Metanephros (tissue), 2 donors: Measurements from ENCODE around the gene RNF112. TPM values are rescaled to one million over a fixed set of nuclear protein-coding genes. Genes with fewer than 3 reads are reported as not detected.

Experiments
- small RNA-seq: library from RNA; depleted of rRNA; stranded (forward); fragments of <200 nt; gene quantifications from one replicate; pipeline ENCODE3, GENCODE V24; 2014; ENCODE audit warnings: low replicate concordance
- total RNA-seq: library from RNA; depleted of rRNA; stranded (reverse); fragments of >200 nt; gene quantifications from one replicate; pipeline ENCODE4 v1.2.3, GENCODE V29; 2014

RNF112 gene
- 4.1 TPM for total RNA-seq

DNA sequence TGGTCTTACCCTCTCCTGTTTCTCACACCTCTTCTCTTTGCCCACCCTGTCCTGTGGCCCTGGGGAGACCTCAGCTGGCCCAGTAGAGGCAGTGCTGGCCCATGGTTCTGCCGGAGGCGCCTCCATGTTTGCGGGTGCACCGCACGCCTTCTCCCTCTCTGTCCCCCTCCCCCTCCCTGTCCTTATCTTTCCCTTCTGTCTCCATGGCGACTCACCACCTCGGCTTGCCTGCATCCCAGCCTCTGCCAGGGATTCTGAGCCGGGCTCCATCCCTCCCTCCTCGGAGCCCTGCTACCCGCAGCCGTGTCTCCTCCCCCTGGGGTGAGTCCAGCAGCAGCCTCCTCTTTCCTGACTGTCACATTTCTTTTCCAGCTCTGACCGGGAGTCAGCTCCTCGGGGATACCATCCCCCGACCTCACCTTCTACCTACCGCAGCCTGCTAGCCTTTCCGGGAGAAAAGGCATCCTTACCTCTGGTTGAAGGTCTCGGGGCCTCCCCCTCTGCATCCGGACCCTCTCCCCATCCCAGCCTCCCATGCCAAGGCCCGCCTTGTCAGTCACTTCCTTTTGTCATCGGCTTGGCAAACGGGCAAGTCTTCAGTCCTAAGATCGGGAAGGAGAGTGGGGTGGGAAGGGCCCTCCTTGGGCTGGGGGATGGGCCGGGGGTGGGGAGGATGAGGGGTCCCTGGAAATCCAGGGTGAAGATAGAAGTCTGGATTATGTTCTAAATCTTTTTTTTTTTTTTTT, at the start of gene RNF112:
Gene RNF112 (plus strand): TSS at position 358 of the 746 bp plus-strand sequence. CDS start 177 bp downstream, at position 535.

GRCh38 chr17:19362277-19363113, 48.5 kb upstream of the RNF112 start, which contains the start of gene B9D1:
Gene B9D1 (minus strand): TSS chr17:19362723. CDS start chr17:19362569, 154 bp downstream.

DNA sequence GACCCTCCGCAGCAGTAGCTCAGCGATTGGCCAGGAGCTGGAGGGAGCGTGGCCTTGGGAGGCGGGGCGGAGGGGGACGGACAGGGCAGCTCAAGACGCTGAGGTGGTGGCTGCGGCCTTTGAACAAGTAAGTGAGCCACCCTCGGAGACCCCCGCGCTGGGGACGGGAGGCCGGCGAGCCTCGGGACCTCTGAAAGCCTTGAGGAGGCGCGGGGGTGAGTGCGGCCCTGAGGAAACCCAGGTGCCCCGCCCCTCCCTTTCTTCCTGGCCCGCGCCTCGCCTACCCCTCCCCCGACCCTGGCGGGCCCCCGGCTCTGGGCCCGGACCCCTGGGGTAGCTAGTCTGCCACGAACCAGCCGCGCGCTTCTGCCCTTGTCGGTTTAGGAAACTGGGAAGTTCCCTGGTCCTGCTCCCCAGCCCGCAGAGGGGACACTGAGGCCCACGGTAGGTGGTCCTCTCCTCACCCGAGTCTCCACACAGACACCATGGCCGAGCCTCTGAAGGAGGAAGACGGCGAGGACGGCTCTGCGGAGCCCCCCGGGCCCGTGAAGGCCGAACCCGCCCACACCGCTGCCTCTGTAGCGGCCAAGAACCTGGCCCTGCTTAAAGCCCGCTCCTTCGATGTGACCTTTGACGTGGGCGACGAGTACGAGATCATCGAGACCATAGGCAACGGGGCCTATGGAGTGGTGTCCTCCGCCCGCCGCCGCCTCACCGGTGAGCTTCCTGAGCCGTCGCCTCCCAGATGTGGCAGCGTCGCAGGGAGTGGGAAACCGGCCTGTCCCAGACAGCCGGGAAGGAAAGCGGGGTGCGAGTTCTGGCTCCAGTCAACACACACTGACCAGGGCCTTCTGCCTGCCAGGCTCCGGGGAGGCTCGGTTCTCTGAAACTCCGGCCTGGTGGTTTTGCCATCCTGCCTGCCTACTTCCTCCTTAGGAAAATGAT, 32.3 kb upstream of the RNF112 start, which contains the start of gene MAPK7:
Gene MAPK7 (plus strand): TSS at position 83 of the 945 bp plus-strand sequence. CDS start 403 bp downstream, at position 486.

GRCh38 chr17:19386974-19387920, 23.8 kb upstream of the RNF112 start, which contains the start of gene MFAP4:
Gene MFAP4 (minus strand): TSS chr17:19387190. CDS start chr17:19387155, 35 bp downstream.

Small RNA genes within 50 kb of the gene (small RNA-seq; reads per million reads assigned to genes)
- gene RF00537 = not detected

Other genes starting within 250 kb of the RNF112 start
- 71.7 TPM for gene EPN2, start 173.9 kb upstream of the RNF112 start, total RNA-seq
- gene B9D1, start 48.5 kb upstream of the RNF112 start, total RNA-seq = 32.5 TPM
- gene MAPK7, start 32.7 kb upstream of the RNF112 start, total RNA-seq = 35.3 TPM
- 80.3 TPM for gene MFAP4, start 24.0 kb upstream of the RNF112 start, total RNA-seq
- gene SLC47A1, start 122.6 kb downstream of the RNF112 start, total RNA-seq = 20.4 TPM
- gene ALDH3A2, start 237.5 kb downstream of the RNF112 start, total RNA-seq = 83.9 TPM